WTC11 (cell line): ENCODE measurements around the gene PRCC. TPM values are rescaled to one million over a fixed set of nuclear protein-coding genes. Genes with fewer than 3 reads are reported as not detected.

ENCODE experiments used
- ATAC-seq: fragments of 200-7000 bp; cut with Tn5 transposase; 2 replicates; pipeline ENCODE4 v1.10.0; 2021; ENCODE audit warnings: mild to moderate bottlenecking, moderate library complexity
- CTCF ChIA-PET: fragments of 300-600 bp; sonication (Branson Sonifier 250); formaldehyde crosslinking; loops from one replicate; lab custom pipeline; 2021; ENCODE audit warnings: antibody characterized with exemption; lab: Charles Lee
- POLR2A ChIA-PET: fragments of 350-600 bp; sonication (Branson Sonifier 250); formaldehyde crosslinking; loops from one replicate; lab custom pipeline; 2021; ENCODE audit warnings: antibody characterized with exemption; lab: Charles Lee
- DNase-seq: peaks from one replicate; pipeline ENCODE4 v3.0.0; 2021; ENCODE audit warnings: low spot score
- H3K27ac Mint-ChIP-seq: 2 replicates; pipeline ENCODE4 v1.8.0; 2021; ENCODE audit warnings: mixed read lengths
- H3K27me3 Mint-ChIP-seq: 2 replicates; pipeline ENCODE4 v1.8.0; 2021; ENCODE audit warnings: low read depth, mild to moderate bottlenecking, moderate library complexity, mixed read lengths
- H3K36me3 Mint-ChIP-seq: 2 replicates; pipeline ENCODE4 v1.8.0; 2021; ENCODE audit warnings: mixed read lengths
- H3K4me1 Mint-ChIP-seq: 2 replicates; pipeline ENCODE4 v1.8.0; 2022; ENCODE audit warnings: mixed read lengths
- H3K4me3 Mint-ChIP-seq: 2 replicates; pipeline ENCODE4 v1.8.0; 2021; ENCODE audit warnings: mild to moderate bottlenecking, moderate library complexity, mixed read lengths
- H3K9me3 Mint-ChIP-seq: 2 replicates; pipeline ENCODE4 v1.8.0; 2021; ENCODE audit warnings: mixed read lengths
- AR ChIP-seq: fragments of 250-450 bp; sonication (Bioruptor Pico); IDR thresholded peaks from 2 replicates; pipeline ENCODE4 v1.9.0; 2021; ENCODE audit warnings: mild to moderate bottlenecking
- ATF1 ChIP-seq: sonication (generic); formaldehyde crosslinking; IDR thresholded peaks from 2 replicates; pipeline ENCODE4 v1.8.1; 2023; ENCODE audit warnings: mild to moderate bottlenecking, moderate library complexity, missing genetic modification reagents
- HMGA2 ChIP-seq: fragments of 250-450 bp; sonication (Bioruptor Pico); IDR thresholded peaks from 2 replicates; pipeline ENCODE4 v1.4.0; 2021; ENCODE audit warnings: mild to moderate bottlenecking, moderate library complexity
- NFATC4 ChIP-seq: fragments of 250-450 bp; sonication (Bioruptor Pico); IDR thresholded peaks from 2 replicates; pipeline ENCODE4 v1.9.0; 2021; ENCODE audit warnings: mild to moderate bottlenecking
- OVOL2 ChIP-seq: fragments of 250-450 bp; sonication (Bioruptor Pico); IDR thresholded peaks from 2 replicates; pipeline ENCODE4 v1.9.0; 2021; ENCODE audit warnings: mild to moderate bottlenecking, borderline replicate concordance
- RELA ChIP-seq: sonication (generic); formaldehyde crosslinking; IDR thresholded peaks from 2 replicates; pipeline ENCODE4 v1.8.1; 2022; ENCODE audit warnings: missing genetic modification reagents, mild to moderate bottlenecking, borderline replicate concordance
- TP53 ChIP-seq: sonication (generic); formaldehyde crosslinking; IDR thresholded peaks from 2 replicates; pipeline ENCODE4 v1.8.1; 2023; ENCODE audit warnings: mild to moderate bottlenecking, missing genetic modification reagents
- USF2 ChIP-seq: sonication (generic); formaldehyde crosslinking; IDR thresholded peaks from 2 replicates; pipeline ENCODE4 v1.8.1; 2023; ENCODE audit warnings: mild to moderate bottlenecking, missing genetic modification reagents, moderate library complexity
- ZBTB21 ChIP-seq: sonication (generic); formaldehyde crosslinking; IDR thresholded peaks from 2 replicates; pipeline ENCODE4 v1.8.1; 2023; ENCODE audit warnings: mild to moderate bottlenecking, missing genetic modification reagents, borderline replicate concordance
- ZBTB43 ChIP-seq: sonication (generic); formaldehyde crosslinking; IDR thresholded peaks from 2 replicates; pipeline ENCODE4 v1.8.1; 2023; ENCODE audit warnings: mild to moderate bottlenecking, missing genetic modification reagents
- total RNA-seq: library from RNA; stranded (reverse); gene quantifications from 3 replicates; pipeline ENCODE4 v1.2.3, GENCODE V29; 2021
- TF ChIP-seq, protein P1 (sequence below): sonication (generic); formaldehyde crosslinking; IDR thresholded peaks from 2 replicates; pipeline ENCODE4 v1.8.1; 2022; ENCODE audit warnings: mild to moderate bottlenecking, missing genetic modification reagents, moderate library complexity, borderline replicate concordance
- TF ChIP-seq, protein P2 (sequence below): sonication (generic); formaldehyde crosslinking; IDR thresholded peaks from 2 replicates; pipeline ENCODE4 v1.8.0; 2022; ENCODE audit warnings: mild to moderate bottlenecking, missing genetic modification reagents
- TF ChIP-seq, protein P3 (sequence below): sonication (generic); formaldehyde crosslinking; IDR thresholded peaks from 2 replicates; pipeline ENCODE4 v1.8.0; 2023; ENCODE audit warnings: missing genetic modification reagents
- TF ChIP-seq, protein P4 (sequence below): sonication (generic); formaldehyde crosslinking; IDR thresholded peaks from 2 replicates; pipeline ENCODE4 v1.8.1; 2022; ENCODE audit warnings: low read depth, mild to moderate bottlenecking, moderate library complexity, missing genetic modification reagents, borderline replicate concordance

The PRCC gene
- total RNA-seq, 1 experiment from 2014 or later, result 97.4 TPM

DNA sequence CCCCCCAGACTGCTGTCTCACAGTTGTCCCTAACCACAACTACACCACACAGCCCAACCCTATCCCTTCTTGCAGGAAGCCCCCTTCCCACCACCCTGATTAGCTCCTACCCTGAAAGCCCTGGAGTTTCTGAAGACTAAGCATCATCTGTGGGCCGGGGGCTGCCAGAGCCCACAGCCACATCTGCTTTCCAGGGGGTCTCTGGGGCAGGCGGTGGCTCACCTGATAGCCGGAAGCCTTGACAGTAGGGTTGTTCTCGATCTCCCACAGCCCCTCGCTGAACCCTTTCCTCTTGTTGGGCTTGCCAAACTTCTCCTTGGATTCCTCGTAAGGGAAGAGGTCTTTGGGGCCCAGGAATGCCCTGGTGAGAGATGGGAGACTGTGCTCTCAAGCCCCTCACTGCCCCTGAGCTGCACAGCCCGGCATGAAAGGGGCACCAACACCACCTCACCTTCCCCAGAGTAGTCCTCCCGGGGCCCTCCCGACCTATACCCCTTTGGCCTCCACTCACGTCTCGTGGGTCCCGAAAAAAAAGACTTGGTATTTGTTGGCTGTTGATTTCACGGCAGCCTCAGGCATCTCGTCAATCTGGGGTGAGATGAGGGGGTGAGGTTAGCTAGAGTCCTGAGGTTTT, 22.4 kb upstream of the PRCC start:
- Mint-ChIP-seq H3K4me1 (peaks cover 59% of the 10 kb centered on the region), H3K9me3 (no peaks in the 10 kb centered on the region), H3K27me3 (no peaks in the 10 kb centered on the region; the same call in 1 of the 2 replicates), H3K4me3 (peak overlapping the region; percentile 6; the same call in 1 of the 2 replicates)
- POLR2A ChIA-PET, result no interaction called here
- CTCF ChIA-PET, result interaction anchor here (1.0 to 4.8 kb wide), 4 partner anchors 19 to 115 kb away, joined by 3 to 25 read pairs (median 4); no protein-coding TSS in a partner anchor
- no peak for ATAC-seq
- TF ChIP-seq HMGA2 (no peak), AR (CRISPR knock-in tag) (no peak), ZBTB43 (CRISPR knock-in tag) (no peak)
- TF ChIP-seq, all 79 proteins: peak for 0
- H3K27ac Mint-ChIP-seq, result peak overlapping the region; percentile 72
- no peak for DNase-seq
- peaks cover 25% of the 10 kb centered on the region for H3K36me3 Mint-ChIP-seq

- peak overlapping the region; percentile 72 for H3K27ac Mint-ChIP-seq
- DNase-seq (no peak), ATAC-seq (no peak)
- ChIA-PET CTCF (interaction anchor here (1.0 to 4.8 kb wide), 3 partner anchors 20 to 118 kb away, joined by 3 to 27 read pairs (median 25); no protein-coding TSS in a partner anchor), POLR2A (interaction anchor here (1.7 kb wide), 1 partner anchor 21 kb away, joined by 4 read pairs; the partner anchor contains the start of gene PRCC)
- TF ChIP-seq NFATC4, result 0 out of 2 replicates have a peak, but pooled peaks have one; percentile 8
- TF ChIP-seq, protein P1, sequence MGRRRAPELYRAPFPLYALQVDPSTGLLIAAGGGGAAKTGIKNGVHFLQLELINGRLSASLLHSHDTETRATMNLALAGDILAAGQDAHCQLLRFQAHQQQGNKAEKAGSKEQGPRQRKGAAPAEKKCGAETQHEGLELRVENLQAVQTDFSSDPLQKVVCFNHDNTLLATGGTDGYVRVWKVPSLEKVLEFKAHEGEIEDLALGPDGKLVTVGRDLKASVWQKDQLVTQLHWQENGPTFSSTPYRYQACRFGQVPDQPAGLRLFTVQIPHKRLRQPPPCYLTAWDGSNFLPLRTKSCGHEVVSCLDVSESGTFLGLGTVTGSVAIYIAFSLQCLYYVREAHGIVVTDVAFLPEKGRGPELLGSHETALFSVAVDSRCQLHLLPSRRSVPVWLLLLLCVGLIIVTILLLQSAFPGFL (CRISPR knock-in tag), result no peak
- TF ChIP-seq RELA (CRISPR knock-in tag), result no peak
- peaks cover 25% of the 10 kb centered on the region for H3K36me3 Mint-ChIP-seq
- H3K4me3 Mint-ChIP-seq, result peak overlapping the region; percentile 94
- no peaks in the 10 kb centered on the region for H3K9me3 Mint-ChIP-seq
- H3K4me1 Mint-ChIP-seq, result peaks cover 62% of the 10 kb centered on the region
- H3K27me3 Mint-ChIP-seq, result no peaks in the 10 kb centered on the region; the same call in 1 of the 2 replicates
Observed at GRCh38 chr1:156745881-156746280, 21.5 kb upstream of the PRCC start.

DNA sequence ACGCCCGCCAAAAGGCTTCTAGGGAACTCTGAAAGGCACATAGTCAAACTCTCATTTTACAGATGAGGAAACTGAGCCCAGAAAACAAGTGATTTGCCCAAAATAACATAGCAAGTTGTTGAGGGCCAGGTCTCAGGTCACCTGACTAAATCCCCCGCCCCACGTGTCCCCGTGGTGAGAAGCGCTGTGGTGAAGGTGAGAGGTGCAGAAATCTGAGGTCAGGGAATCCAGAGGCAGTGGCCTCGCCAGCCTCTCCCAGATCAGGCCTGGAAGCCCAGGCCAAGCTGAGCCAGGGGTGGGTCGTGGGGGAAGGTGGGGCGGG, 21.0 kb upstream of the PRCC start:
- peaks cover 60% of the 10 kb centered on the region for H3K4me1 Mint-ChIP-seq
- no peaks in the 10 kb centered on the region; the same call in 1 of the 2 replicates for H3K27me3 Mint-ChIP-seq
- H3K9me3 Mint-ChIP-seq, result no peaks in the 10 kb centered on the region
- peaks cover 25% of the 10 kb centered on the region for H3K36me3 Mint-ChIP-seq
- no peak for ATAC-seq
- H3K27ac Mint-ChIP-seq, result peak overlapping the region; percentile 72
- no peak for DNase-seq
- CTCF ChIA-PET, result interaction anchor here (0.5 to 4.8 kb wide), 8 partner anchors 11 to 119 kb away, joined by 3 to 27 read pairs (median 4); partner anchors contain the start of genes NTRK1 and PRCC
- TF ChIP-seq, protein P2, sequence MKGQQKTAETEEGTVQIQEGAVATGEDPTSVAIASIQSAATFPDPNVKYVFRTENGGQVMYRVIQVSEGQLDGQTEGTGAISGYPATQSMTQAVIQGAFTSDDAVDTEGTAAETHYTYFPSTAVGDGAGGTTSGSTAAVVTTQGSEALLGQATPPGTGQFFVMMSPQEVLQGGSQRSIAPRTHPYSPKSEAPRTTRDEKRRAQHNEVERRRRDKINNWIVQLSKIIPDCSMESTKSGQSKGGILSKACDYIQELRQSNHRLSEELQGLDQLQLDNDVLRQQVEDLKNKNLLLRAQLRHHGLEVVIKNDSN, result peak; percentile 77
- TF ChIP-seq, protein P3, sequence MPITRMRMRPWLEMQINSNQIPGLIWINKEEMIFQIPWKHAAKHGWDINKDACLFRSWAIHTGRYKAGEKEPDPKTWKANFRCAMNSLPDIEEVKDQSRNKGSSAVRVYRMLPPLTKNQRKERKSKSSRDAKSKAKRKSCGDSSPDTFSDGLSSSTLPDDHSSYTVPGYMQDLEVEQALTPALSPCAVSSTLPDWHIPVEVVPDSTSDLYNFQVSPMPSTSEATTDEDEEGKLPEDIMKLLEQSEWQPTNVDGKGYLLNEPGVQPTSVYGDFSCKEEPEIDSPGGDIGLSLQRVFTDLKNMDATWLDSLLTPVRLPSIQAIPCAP, result no peak
- TF ChIP-seq ATF1 (CRISPR knock-in tag), result no peak
- TF ChIP-seq OVOL2 (CRISPR knock-in tag), result no peak
- TF ChIP-seq TP53, result no peak
- peak; percentile 80 for TF ChIP-seq USF2
- no peak for TF ChIP-seq ZBTB21 (CRISPR knock-in tag)
- TF ChIP-seq, protein P4, sequence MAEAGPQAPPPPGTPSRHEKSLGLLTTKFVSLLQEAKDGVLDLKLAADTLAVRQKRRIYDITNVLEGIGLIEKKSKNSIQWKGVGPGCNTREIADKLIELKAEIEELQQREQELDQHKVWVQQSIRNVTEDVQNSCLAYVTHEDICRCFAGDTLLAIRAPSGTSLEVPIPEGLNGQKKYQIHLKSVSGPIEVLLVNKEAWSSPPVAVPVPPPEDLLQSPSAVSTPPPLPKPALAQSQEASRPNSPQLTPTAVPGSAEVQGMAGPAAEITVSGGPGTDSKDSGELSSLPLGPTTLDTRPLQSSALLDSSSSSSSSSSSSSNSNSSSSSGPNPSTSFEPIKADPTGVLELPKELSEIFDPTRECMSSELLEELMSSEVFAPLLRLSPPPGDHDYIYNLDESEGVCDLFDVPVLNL, result no peak
- peak overlapping the region; percentile 94 for H3K4me3 Mint-ChIP-seq
- POLR2A ChIA-PET, result interaction anchor here (1.7 kb wide), 1 partner anchor 21 kb away, joined by 4 read pairs; the partner anchor contains the start of gene PRCC
